Activated T-cell treated with anti-CD3 and anti-CD28 coated beads, Interleukin-2, amount 50 U/mL, for 72 hours (primary cell): ENCODE measurements around the gene MRM3. TPM values are rescaled to one million over a fixed set of nuclear protein-coding genes. Genes with fewer than 3 reads are reported as not detected.

ENCODE experiments used
- total RNA-seq, 2 donors: library from RNA; stranded (reverse); gene quantifications; one replicate each; pipeline ENCODE4 v1.2.3, GENCODE V29; 2022

MRM3 gene
- total RNA-seq, 2 donors from 2014 or later, result 23.6 to 26.7 TPM

Other genes starting within 250 kb of the MRM3 start
- gene VPS53, start 67.5 kb upstream of the MRM3 start, total RNA-seq, result 10 to 100 TPM; 37.4 to 57.1 TPM
- 10 to 100 TPM in 1 of 2 donors, 1 to 10 TPM in 1; 6.6 to 11.7 TPM for gene TLCD3A, start 49.8 kb upstream of the MRM3 start, total RNA-seq
- gene GEMIN4, start 30.1 kb upstream of the MRM3 start, total RNA-seq, result 10 to 100 TPM; 23.5 to 26.9 TPM
- gene GLOD4, start 73 bp upstream of the MRM3 start, total RNA-seq, result 10 to 100 TPM; 67.7 to 76.2 TPM
- 1 to 10 TPM; 1.2 to 1.7 TPM for gene NXN, start 197.4 kb downstream of the MRM3 start, total RNA-seq
- 10 to 100 TPM; 10.3 to 12.0 TPM for gene TIMM22, start 214.8 kb downstream of the MRM3 start, total RNA-seq